DND-41 (cell line): Measurements from ENCODE around the gene OSBPL5.
"Not testable (repeated sequence)": the region's sequence is repeated elsewhere in the genome, so short reads cannot be mapped to it uniquely, and the experiment has no call there.

Experiments
- CTCF ChIP-seq: IDR thresholded peaks from 2 replicates; pipeline ENCODE4 v1.5.1; 2012; ENCODE audit warnings: borderline replicate concordance, low read length, moderate library complexity, mild to moderate bottlenecking; ENCODE audit not compliant: poor library complexity, severe bottlenecking; ENCODE audit errors: extremely low read depth
- EZH2 ChIP-seq: IDR thresholded peaks from 3 replicates; pipeline ENCODE4 v1.6.1; 2012; ENCODE audit warnings: borderline replicate concordance, low read depth, mild to moderate bottlenecking, moderate library complexity, low read length, inconsistent platforms; ENCODE audit not compliant: severe bottlenecking

DNA sequence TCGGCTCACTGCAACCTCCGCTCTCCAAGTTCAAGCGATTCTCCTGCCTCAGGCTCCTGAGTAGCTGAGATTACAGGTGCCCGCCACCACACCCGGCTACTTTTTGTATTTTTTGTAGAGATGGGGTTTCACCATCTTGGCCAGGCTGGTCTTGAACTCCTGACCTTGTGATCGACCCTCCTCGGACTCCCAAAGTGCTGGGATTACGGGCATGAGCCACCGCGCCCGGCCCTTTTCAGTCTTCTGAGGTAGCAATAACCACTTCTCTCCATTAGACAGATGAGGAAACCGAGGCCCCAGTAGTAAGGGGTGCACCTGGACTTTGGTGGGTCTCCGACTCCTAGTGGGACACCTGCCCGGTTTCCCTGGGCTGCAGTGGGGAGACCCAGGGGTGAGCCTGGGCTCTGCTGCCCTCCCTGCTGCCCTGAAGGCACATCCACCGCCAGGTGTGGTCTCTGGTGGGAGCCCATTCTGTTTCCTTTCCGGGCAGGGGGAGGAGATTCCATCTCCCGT is 3.7 kb upstream of the OSBPL5 start:
- TF ChIP-seq CTCF, EZH2: not testable (repeated sequence)
